ENCODE data around the gene PGBD2.

DNA sequence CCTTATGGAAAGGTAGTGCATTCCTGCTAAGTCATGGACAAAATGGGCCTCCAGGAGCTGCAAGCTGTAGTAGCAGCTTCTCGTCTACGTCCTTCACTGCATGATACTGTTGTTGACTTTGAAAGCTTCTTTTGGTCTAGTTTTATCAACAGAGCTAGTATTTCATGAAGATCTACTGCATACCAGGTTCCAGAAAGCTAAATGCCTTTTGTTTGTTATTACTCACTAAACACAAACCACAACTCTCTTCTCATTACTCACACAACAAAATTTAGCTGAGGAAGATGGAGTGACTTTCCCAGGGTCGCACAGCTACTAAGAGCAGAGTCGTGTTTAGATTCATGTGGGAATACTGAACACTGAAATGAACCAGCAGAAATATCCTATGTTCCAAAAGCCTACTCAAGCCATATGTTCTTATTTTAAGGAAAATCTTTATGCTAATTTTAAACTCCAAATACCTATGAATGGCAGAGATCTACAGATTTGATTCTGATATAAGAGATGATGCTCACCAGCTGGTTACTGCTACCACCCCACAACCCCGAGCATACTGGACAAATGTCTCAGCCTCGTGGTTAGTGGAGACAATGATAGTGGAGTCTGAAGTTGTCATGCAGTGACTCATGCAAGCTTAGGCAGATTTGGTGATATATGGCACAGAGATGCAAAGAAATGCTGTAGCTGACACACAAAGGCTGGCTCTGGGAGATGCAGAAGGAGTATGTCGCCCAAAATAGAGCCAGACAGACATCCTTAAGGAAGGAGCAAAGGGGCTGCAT is 20.6 kb downstream of the PGBD2 start:
- TF ChIP-seq, protein P1, sequence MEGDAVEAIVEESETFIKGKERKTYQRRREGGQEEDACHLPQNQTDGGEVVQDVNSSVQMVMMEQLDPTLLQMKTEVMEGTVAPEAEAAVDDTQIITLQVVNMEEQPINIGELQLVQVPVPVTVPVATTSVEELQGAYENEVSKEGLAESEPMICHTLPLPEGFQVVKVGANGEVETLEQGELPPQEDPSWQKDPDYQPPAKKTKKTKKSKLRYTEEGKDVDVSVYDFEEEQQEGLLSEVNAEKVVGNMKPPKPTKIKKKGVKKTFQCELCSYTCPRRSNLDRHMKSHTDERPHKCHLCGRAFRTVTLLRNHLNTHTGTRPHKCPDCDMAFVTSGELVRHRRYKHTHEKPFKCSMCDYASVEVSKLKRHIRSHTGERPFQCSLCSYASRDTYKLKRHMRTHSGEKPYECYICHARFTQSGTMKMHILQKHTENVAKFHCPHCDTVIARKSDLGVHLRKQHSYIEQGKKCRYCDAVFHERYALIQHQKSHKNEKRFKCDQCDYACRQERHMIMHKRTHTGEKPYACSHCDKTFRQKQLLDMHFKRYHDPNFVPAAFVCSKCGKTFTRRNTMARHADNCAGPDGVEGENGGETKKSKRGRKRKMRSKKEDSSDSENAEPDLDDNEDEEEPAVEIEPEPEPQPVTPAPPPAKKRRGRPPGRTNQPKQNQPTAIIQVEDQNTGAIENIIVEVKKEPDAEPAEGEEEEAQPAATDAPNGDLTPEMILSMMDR (IDR thresholded peaks at IDR 0.05): no peak
- no peak for TF ChIP-seq POLR2A (IDR thresholded peaks at IDR 0.05)
